Peyer's patch (tissue), 4 donors: ENCODE data around the gene ANKMY1. TPM values are rescaled to one million over a fixed set of nuclear protein-coding genes. Genes with fewer than 3 reads are reported as not detected.

Experiments used
- DNase-seq, 3 donors: peaks; one replicate each; pipeline ENCODE4 v3.0.0-alpha.2; 2017 to 2019
- H3K27ac ChIP-seq, 4 donors: fragments of 200-600 bp; sonication (generic); one replicate each; pipeline ENCODE4 v1.5.1; 2016 to 2019
- H3K27me3 ChIP-seq, 2 donors: fragments of 200-600 bp; sonication (generic); one replicate each; pipeline ENCODE4 v1.5.1; 2019
- H3K36me3 ChIP-seq, 3 donors: fragments of 200-600 bp; sonication (generic); one replicate each; pipeline ENCODE4 v1.5.1; 2016 to 2019
- H3K4me1 ChIP-seq, 4 donors: fragments of 200-600 bp; sonication (generic); one replicate each; pipeline ENCODE4 v1.5.1; 2016 to 2019
- H3K4me3 ChIP-seq, 4 donors: fragments of 200-600 bp; sonication (generic); 1 replicate in 3 of 4; 2 replicates in 1 of 4; pipeline ENCODE4 v1.5.1; 2016 to 2019; ENCODE audit warnings: mild to moderate bottlenecking in 1 of 4
- H3K9me3 ChIP-seq, 4 donors: fragments of 200-600 bp; sonication (generic); one replicate each; pipeline ENCODE4 v1.5.1; 2016 to 2019; ENCODE audit warnings: mild to moderate bottlenecking in 1 of 4
- POLR2A ChIP-seq, 2 donors: fragments of 450-650 bp; IDR thresholded peaks; one replicate each; pipeline ENCODE4 v1.5.1; 2017; ENCODE audit warnings: antibody characterized with exemption in 2 of 2, mild to moderate bottlenecking in 2 of 2, moderate library complexity in 2 of 2
- total RNA-seq, 4 donors: library from RNA; depleted of rRNA; stranded (reverse); fragments of >200 nt; gene quantifications; one replicate each; pipeline ENCODE4 v1.1.0, GENCODE V29; 2016
- TF ChIP-seq, protein P1 (sequence below), 6 experiments: fragments of 450-650 bp in 4 of 6; fragments of 200-600 bp in 2 of 6; sonication (generic) in 1 of 6; IDR thresholded peaks; one replicate each; pipeline ENCODE4 v1.5.1; 2017 to 2019; ENCODE audit warnings: antibody characterized with exemption in 6 of 6, mild to moderate bottlenecking in 3 of 6, moderate library complexity in 1 of 6

ANKMY1 gene
- total RNA-seq, 4 donors from 2014 or later = 27.8 to 89.1 (median 40.1) TPM

DNA sequence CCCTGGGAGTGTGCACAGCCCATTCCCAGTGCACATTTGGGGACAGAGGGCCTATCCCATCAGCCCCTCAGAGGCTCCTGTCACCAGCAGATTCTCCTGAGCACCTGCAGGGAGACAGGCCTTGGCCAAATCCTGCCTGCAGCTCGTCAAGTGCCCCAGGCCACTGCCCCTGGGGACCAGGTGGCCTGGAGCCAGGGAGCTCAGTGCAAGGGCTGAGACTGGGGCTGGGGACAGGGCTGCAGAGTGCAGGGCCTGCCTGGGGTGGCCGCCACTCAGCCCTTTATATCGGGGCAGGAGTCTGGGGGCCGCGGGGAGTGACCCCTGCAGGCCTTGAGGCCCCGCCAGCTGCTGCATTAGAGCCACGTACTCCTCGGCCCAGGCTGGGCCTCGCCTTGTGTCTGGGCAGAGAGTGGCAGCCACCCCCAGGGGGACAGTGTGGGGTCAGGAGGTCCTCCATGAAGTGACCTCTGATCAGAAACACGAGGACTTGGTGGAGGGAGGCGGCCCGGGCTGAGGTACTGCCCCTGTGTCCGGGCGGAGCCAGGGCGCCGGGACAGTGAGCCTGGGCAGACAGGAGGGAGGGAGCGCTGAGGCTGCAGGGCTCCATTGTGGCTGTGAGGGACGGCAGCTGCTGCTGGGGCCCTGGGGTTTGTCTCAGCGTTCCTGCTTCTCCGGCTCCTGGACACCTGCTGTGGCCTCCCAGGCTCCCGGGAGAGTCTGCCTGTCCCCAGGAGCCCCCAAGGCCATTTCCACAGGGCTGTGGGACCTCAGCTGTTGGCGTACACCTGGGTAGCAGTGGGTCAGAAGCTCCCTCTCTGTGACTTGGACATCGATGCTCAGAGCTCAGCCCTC, 98.2 kb downstream of the ANKMY1 start:
- Histone ChIP-seq H3K27ac (no peak overlapping the region), H3K36me3 (no peaks in the 10 kb centered on the region), H3K4me3 (no peak overlapping the region), H3K27me3 (no peaks in the 10 kb centered on the region), H3K4me1 (no peaks in the 10 kb centered on the region), H3K9me3 (no peaks in the 10 kb centered on the region)
- no peak for DNase-seq
- TF ChIP-seq, protein P1, sequence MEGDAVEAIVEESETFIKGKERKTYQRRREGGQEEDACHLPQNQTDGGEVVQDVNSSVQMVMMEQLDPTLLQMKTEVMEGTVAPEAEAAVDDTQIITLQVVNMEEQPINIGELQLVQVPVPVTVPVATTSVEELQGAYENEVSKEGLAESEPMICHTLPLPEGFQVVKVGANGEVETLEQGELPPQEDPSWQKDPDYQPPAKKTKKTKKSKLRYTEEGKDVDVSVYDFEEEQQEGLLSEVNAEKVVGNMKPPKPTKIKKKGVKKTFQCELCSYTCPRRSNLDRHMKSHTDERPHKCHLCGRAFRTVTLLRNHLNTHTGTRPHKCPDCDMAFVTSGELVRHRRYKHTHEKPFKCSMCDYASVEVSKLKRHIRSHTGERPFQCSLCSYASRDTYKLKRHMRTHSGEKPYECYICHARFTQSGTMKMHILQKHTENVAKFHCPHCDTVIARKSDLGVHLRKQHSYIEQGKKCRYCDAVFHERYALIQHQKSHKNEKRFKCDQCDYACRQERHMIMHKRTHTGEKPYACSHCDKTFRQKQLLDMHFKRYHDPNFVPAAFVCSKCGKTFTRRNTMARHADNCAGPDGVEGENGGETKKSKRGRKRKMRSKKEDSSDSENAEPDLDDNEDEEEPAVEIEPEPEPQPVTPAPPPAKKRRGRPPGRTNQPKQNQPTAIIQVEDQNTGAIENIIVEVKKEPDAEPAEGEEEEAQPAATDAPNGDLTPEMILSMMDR (IDR thresholded peaks at IDR 0.05) = no peak

DNA sequence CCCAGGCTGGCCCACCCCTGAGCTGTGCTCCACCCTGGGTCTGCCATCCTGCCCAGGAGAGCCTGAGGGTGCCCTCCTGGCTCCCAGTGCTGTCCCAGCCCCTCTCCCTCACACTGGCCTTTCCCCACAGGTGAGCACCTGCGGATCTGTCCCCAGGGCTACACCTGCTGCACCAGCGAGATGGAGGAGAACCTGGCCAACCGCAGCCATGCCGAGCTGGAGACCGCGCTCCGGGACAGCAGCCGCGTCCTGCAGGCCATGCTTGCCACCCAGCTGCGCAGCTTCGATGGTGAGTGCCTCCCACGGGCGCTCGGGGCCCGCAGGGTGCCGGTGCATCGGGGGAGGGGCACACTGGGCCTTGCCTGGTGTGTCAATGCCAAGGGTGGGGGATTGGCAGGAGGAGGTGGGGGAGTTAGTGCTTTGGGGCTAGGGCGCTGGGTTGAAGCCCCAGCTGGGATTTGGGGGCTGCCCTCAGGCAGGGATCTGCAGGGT, 98.8 kb downstream of the ANKMY1 start:
- DNase-seq = no peak
- H3K4me1 ChIP-seq = peaks cover 0 to 2% (median under 1%) of the 10 kb centered on the region in 4 donors
- H3K4me3 ChIP-seq = no peak overlapping the region
- peaks cover 0 to 5% of the 10 kb centered on the region in 2 donors for H3K27me3 ChIP-seq
- H3K36me3 ChIP-seq = no peaks in the 10 kb centered on the region
- no peaks in the 10 kb centered on the region for H3K9me3 ChIP-seq
- no peak for TF ChIP-seq POLR2A (IDR thresholded peaks at IDR 0.05)
- TF ChIP-seq, protein P1 (IDR thresholded peaks at IDR 0.05) = no peak
- H3K27ac ChIP-seq = no peak overlapping the region

DNA sequence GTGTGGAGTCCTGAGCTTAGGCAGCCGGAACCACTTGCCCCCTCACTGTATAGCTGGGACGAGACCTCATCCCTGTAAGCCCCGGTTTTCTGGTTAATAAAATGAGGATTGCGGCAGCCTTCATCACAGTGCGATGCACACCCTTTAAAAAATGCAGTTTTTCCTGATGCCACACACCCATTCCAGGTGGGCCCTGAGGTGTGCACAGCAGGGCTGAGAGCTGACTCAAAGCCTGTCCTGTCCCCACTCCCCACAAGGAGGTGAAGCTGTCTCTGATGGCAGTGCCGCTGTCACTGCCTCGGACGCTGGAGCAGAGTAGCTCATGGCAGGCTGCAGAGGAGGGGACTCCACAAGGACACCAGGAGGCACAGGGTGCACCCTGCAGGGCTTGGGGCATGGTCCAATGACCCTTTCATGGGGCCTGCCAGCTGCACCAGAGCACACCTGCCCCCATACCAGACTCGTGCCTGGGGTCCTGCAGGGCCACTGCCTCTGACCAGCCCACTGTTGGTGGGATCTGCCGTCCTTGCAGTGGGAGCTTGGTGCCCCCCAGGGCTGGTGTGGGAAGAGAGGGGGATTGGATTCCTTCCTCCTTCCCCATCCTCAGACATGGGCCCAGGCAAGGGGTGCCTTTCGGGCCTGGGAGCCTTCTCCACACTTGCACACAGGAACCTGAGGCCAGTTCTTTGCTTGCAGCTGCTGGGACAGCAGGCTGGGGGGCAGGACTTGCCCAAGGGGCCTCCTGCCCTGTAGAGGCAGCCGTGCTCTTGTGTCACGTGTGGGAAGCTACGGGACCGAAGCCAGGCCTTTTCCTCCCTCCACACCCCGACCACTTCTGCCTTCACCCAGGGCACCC, 99.5 kb downstream of the ANKMY1 start:
- DNase-seq = no peak
- Histone ChIP-seq H3K27ac (no peak overlapping the region), H3K9me3 (no peaks in the 10 kb centered on the region), H3K4me3 (no peak overlapping the region), H3K36me3 (no peaks in the 10 kb centered on the region), H3K4me1 (peaks cover 0 to 9% (median 3%) of the 10 kb centered on the region in 4 donors), H3K27me3 (peaks cover 0 to 11% of the 10 kb centered on the region in 2 donors)
- no peak for TF ChIP-seq POLR2A (IDR thresholded peaks at IDR 0.05)
- TF ChIP-seq, protein P1 (IDR thresholded peaks at IDR 0.05) = no peak

DNA sequence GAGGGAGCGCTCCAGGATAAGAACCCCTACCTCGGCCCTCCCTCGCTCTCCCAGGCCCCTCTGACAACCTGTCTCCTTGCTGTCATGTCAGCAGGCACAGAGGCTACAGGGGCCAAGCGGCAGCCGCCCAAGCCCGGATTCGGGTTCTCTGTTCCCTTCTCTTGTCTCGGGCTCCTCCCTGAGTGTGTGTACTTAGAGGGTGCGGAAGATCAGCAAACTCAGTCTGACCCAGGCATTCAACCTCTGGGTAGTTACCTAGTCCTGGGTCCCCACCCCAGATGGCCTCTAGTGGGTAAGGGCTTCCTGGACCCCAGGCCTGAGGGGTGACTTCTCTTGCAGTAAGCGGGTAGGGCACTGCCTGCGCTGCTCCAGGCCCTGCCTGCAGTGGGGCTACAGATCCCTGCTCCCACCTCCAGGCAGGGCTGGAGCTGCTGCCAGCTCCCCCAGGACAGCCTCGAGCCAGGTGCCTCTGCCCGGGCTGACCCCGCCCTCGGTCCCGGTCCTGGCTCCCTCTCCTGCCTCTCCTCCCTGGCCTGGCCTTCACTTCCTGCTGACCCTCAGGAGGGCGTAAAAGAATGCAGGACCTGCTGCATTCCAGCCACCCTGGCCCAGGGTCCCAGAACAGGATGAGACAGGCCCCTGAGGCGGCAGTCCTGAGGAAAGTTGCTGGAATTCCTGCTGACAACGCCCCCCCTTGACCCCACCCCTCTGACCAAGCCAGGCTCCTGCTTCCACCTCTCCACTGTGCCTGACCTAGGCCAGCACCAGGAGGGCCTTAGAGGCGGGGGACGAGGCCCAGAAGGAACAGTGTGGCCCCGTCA, 100.4 kb downstream of the ANKMY1 start:
- Histone ChIP-seq H3K27me3 (peaks cover 0 to 14% of the 10 kb centered on the region in 2 donors), H3K36me3 (no peaks in the 10 kb centered on the region), H3K4me3 (no peak overlapping the region), H3K9me3 (no peaks in the 10 kb centered on the region), H3K4me1 (peaks cover 0 to 15% (median 5%) of the 10 kb centered on the region in 4 donors), H3K27ac (no peak overlapping the region)
- no peak for TF ChIP-seq POLR2A (IDR thresholded peaks at IDR 0.05)
- DNase-seq = no peak

DNA sequence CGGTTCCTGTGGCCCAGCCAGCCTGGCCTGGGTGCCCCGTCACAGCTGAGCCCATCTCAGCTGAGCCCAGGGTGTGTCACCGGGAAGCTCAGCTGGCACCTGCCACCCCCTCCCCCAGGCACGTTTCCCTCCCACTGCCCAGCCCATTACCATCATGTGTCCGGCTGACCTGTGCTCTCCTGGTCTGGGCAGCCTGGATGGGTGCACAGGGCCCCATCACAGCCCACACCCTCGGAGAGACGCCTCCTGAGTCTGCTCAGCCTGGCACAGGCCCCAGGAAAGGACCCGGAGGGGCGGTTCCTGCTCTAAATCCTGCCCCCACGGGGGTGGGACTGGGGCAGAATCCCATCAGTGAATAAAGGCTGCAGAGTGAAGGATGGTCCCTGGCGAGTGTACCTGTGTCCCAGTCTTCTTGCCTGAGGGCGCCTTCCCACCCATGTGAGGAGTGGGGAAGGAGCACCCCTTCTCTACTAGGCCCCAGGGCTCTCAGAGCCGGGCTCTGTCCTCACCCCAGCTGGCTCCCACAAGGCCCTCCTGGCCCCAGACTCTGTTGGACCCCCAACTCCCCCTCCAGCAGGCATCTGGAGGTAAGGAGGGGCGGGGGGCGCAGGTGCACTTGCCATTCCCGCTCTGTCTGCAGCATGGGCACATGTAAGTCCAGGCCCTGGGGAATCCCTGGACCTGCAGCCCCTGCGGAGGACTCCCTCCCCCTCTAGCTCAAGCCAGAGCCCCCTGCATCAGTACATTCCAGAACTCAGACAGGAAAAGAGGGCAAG, 101.2 kb downstream of the ANKMY1 start:
- no peaks in the 10 kb centered on the region for H3K9me3 ChIP-seq
- no peak overlapping the region for H3K4me3 ChIP-seq
- H3K27me3 ChIP-seq = peaks cover 0 to 19% of the 10 kb centered on the region in 2 donors
- no peak for DNase-seq
- peaks cover 0 to 21% (median 9%) of the 10 kb centered on the region in 4 donors for H3K4me1 ChIP-seq
- no peaks in the 10 kb centered on the region for H3K36me3 ChIP-seq
- TF ChIP-seq POLR2A (IDR thresholded peaks at IDR 0.05) = no peak
- TF ChIP-seq, protein P1 (IDR thresholded peaks at IDR 0.05) = no peak
- H3K27ac ChIP-seq = no peak overlapping the region
